B cell (primary cell): Measurements from ENCODE around the gene GIT1. TPM values are rescaled to one million over a fixed set of nuclear protein-coding genes. Genes with fewer than 3 reads are reported as not detected.
"Not testable (repeated sequence)": the region's sequence is repeated elsewhere in the genome, so short reads cannot be mapped to it uniquely, and the experiment has no call there.

Experiments
- ATAC-seq: fragments of 200-7000 bp; cut with Tn5 transposase; one replicate; pipeline ENCODE4 v1.10.0; 2021; ENCODE audit warnings: low read depth, mild to moderate bottlenecking, moderate number of reproducible peaks, moderate library complexity
- CTCF ChIA-PET: fragments of 350-600 bp; sonication (Branson Sonifier 250); formaldehyde crosslinking; loops from one replicate; lab custom pipeline; 2021; ENCODE audit warnings: antibody characterized with exemption, inconsistent platforms; lab: Charles Lee
- POLR2A ChIA-PET: fragments of 350-600 bp; sonication (Branson Sonifier 250); formaldehyde crosslinking; loops from one replicate; lab custom pipeline; 2021; ENCODE audit warnings: antibody characterized with exemption; lab: Charles Lee
- DNase-seq: peaks from one replicate; pipeline ENCODE4 v3.0.0; 2013
- H2AFZ ChIP-seq: 2 replicates; pipeline ENCODE4 v1.6.1; 2012; ENCODE audit warnings: mild to moderate bottlenecking, low read depth, low read length; ENCODE audit not compliant: insufficient read depth, poor library complexity, severe bottlenecking
- H3K27ac ChIP-seq, 2 donors: 1 replicate in 1 of 2; 2 replicates in 1 of 2; pipeline ENCODE4 v1.5.1; 2012 to 2013; ENCODE audit warnings: low read length in 2 of 2, mild to moderate bottlenecking in 2 of 2, moderate library complexity in 1 of 2
- H3K27me3 ChIP-seq, 4 experiments: fragments of 200-600 bp in 1 of 4; sonication (generic) in 1 of 4; replicated peaks in 1 of 4; 1 replicate in 2 of 4; 2 replicates in 2 of 4; pipeline versions ENCODE4 v1.6.1 to v1.7.0; 2013 to 2016; ENCODE audit warnings: low read length in 3 of 4, mild to moderate bottlenecking in 2 of 4, mixed read lengths in 1 of 4, moderate library complexity in 1 of 4; ENCODE audit not compliant: insufficient read depth in 4 of 4, control insufficient read depth in 3 of 4; ENCODE audit errors: control extremely low read depth in 1 of 4
- H3K36me3 ChIP-seq, 2 experiments: replicated peaks in 1 of 2; 1 replicate in 1 of 2; 2 replicates in 1 of 2; pipeline versions ENCODE4 v1.6.1 to v1.7.1; 2013; ENCODE audit warnings: low read length in 1 of 2; ENCODE audit not compliant: insufficient read depth in 2 of 2, control insufficient read depth in 1 of 2; ENCODE audit errors: control extremely low read depth in 1 of 2, extremely low read depth in 1 of 2
- H3K4me1 ChIP-seq, 2 donors: fragments of 200-600 bp in 1 of 2; sonication (generic) in 1 of 2; 1 replicate in 1 of 2; 2 replicates in 1 of 2; pipeline versions ENCODE4 v1.5.1 to v1.6.1; 2013 to 2017; ENCODE audit warnings: low read length in 2 of 2; ENCODE audit not compliant: control insufficient read depth in 2 of 2, insufficient read depth in 2 of 2
- H3K4me2 ChIP-seq: replicated peaks from 2 replicates; pipeline ENCODE3; 2012; ENCODE audit warnings: mild to moderate bottlenecking, low read depth, low read length; ENCODE audit not compliant: poor library complexity, severe bottlenecking
- H3K4me3 ChIP-seq, 5 experiments: fragments of 200-600 bp in 1 of 5; sonication (generic) in 1 of 5; 1 replicate in 3 of 5; 2 replicates in 2 of 5; pipeline versions ENCODE4 v1.5.1 to v1.7.0; 2011 to 2016; ENCODE audit warnings: low read length in 4 of 5, mild to moderate bottlenecking in 4 of 5, low read depth in 2 of 5, control low read depth in 1 of 5, moderate library complexity in 1 of 5; ENCODE audit not compliant: insufficient read depth in 1 of 5; ENCODE audit errors: control extremely low read depth in 1 of 5, extremely low read depth in 1 of 5
- H3K79me2 ChIP-seq: fragments of 200-600 bp; sonication (generic); one replicate; pipeline ENCODE4 v1.6.0; 2016; ENCODE audit warnings: low read length; ENCODE audit not compliant: control insufficient read depth, insufficient read depth
- H3K9ac ChIP-seq: fragments of 200-600 bp; sonication (generic); 2 replicates; pipeline ENCODE4 v1.6.1; 2017; ENCODE audit warnings: mild to moderate bottlenecking, low read length, moderate library complexity
- H3K9me3 ChIP-seq, 3 donors: one replicate each; pipeline versions ENCODE4 v1.6.1 to v1.7.1; 2013; ENCODE audit warnings: low read length in 2 of 3; ENCODE audit not compliant: control insufficient read depth in 2 of 3, insufficient read depth in 1 of 3; ENCODE audit errors: control extremely low read depth in 1 of 3
- H4K20me1 ChIP-seq: 2 replicates; pipeline ENCODE4 v1.6.0; 2012; ENCODE audit warnings: mild to moderate bottlenecking, low read length; ENCODE audit not compliant: insufficient read depth, control insufficient read depth, poor library complexity, severe bottlenecking
- H3K27ac Mint-ChIP-seq: one replicate; pipeline ENCODE4 v1.8.0; 2021; ENCODE audit warnings: mixed read lengths
- H3K27me3 Mint-ChIP-seq: one replicate; pipeline ENCODE4 v1.8.0; 2021; ENCODE audit warnings: mixed read lengths
- H3K4me1 Mint-ChIP-seq: one replicate; pipeline ENCODE4 v1.8.0; 2021; ENCODE audit warnings: mixed read lengths
- H3K4me3 Mint-ChIP-seq: one replicate; pipeline ENCODE4 v1.8.0; 2021; ENCODE audit warnings: mixed read lengths
- H3K9me3 Mint-ChIP-seq: one replicate; pipeline ENCODE4 v1.8.0; 2022; ENCODE audit warnings: mixed read lengths; ENCODE audit not compliant: insufficient read depth
- CTCF ChIP-seq: fragments of 200-600 bp; IDR thresholded peaks from one replicate; pipeline ENCODE4 v1.8.0; 2022; ENCODE audit warnings: antibody characterized with exemption, mild to moderate bottlenecking
- EZH2 ChIP-seq: IDR thresholded peaks from 2 replicates; pipeline ENCODE4 v1.6.1; 2012; ENCODE audit warnings: borderline replicate concordance, low read depth, mild to moderate bottlenecking, moderate library complexity, low read length; ENCODE audit not compliant: insufficient read depth, poor library complexity, severe bottlenecking
- WGBS: methylation state at CpG from one replicate; pipeline ENCODE4 v1.1.5; 2013; ENCODE audit warnings: missing lambda C conversion rate; ENCODE audit not compliant: insufficient coverage; 5-methylcytosine and 5-hydroxymethylcytosine counted together
- intact Hi-C: fragments of 100-400 bp; cut with micrococcal nuclease; formaldehyde crosslinking; loops from one replicate; pipeline ENCODE4 v1.10.0; 2022
- polyA plus RNA-seq: library from polyadenylated mRNA; depleted of rRNA; stranded (reverse); fragments of >200 nt; gene quantifications from 2 replicates; pipeline ENCODE4 v1.2.3, GENCODE V29; 2012
- total RNA-seq, 2 donors: library from RNA; stranded (reverse); fragments of 120-200 nt in 1 of 2; gene quantifications; 1 replicate in 1 of 2; 2 replicates in 1 of 2; pipeline versions ENCODE4 v1.2.3 to v1.2.4, GENCODE V29; 2013 to 2022

The GIT1 gene
- total and polyA plus RNA-seq, 2 donors (not counting 1 experiment from before 2014, with no cell fraction given) = 49.3 to 61.9 TPM

- POLR2A ChIA-PET = interaction anchor here (0.9 kb wide), 1 partner anchor 9 kb away, joined by 3 read pairs; no protein-coding TSS in a partner anchor
- intact Hi-C loops = loop anchor here (2.0 to 10.0 kb wide), 4 partner anchors 24 to 916 kb away; partner anchors contain the start of genes BLTP2 and PHF12
- peak overlapping the region; percentile 12 for H3K9ac ChIP-seq
- peak overlapping the region in 2 of 5 experiments; percentile 25 to 34 for H3K4me3 ChIP-seq
- H3K79me2 ChIP-seq = peaks cover 23% of the 10 kb centered on the region
- H3K4me3 Mint-ChIP-seq = peak overlapping the region; percentile 53
- H4K20me1 ChIP-seq = no peaks in the 10 kb centered on the region
- H3K27me3 Mint-ChIP-seq = no peaks in the 10 kb centered on the region
- peak overlapping the region; percentile 34 for H3K27ac Mint-ChIP-seq
- no peak overlapping the region for H2AFZ ChIP-seq
- ATAC-seq = peak; percentile 56
- peak overlapping the region; percentile 40 to 74 for H3K27ac ChIP-seq
- H3K36me3 ChIP-seq = peaks cover 0 to 9% of the 10 kb centered on the region in 2 experiments
- peak; percentile 77 for DNase-seq
- CTCF ChIA-PET = interaction anchor here (1.1 to 7.9 kb wide), 11 partner anchors 12 to 190 kb away, joined by 3 to 39 read pairs (median 4); no protein-coding TSS in a partner anchor
- H3K4me1 ChIP-seq = peaks cover 77 to 88% of the 10 kb centered on the region in 2 donors
- no peaks in the 10 kb centered on the region for H3K9me3 Mint-ChIP-seq
- peak overlapping the region; percentile 67 for H3K4me2 ChIP-seq
- 17% methylated on average over 1 of the region's 6 CpGs for WGBS
- no peaks in the 10 kb centered on the region for H3K27me3 ChIP-seq
- H3K4me1 Mint-ChIP-seq = peaks cover 70% of the 10 kb centered on the region
- no peaks in the 10 kb centered on the region for H3K9me3 ChIP-seq
- no peak for TF ChIP-seq EZH2
- no peak for TF ChIP-seq CTCF
Measured at GRCh38 chr17:29560316-29560715, 29.1 kb downstream of the GIT1 start.

GRCh38 chr17:29559640-29560039 is 29.8 kb downstream of the GIT1 start:
- peak overlapping the region; percentile 40 to 74 for H3K27ac ChIP-seq
- peaks cover 71 to 81% of the 10 kb centered on the region in 2 donors for H3K4me1 ChIP-seq
- no peak overlapping the region for H2AFZ ChIP-seq
- H3K79me2 ChIP-seq = peaks cover 20% of the 10 kb centered on the region
- H3K4me1 Mint-ChIP-seq = peaks cover 71% of the 10 kb centered on the region
- H3K27me3 ChIP-seq = no peaks in the 10 kb centered on the region
- peak overlapping the region in 1 of 5 experiments; percentile 34 for H3K4me3 ChIP-seq
- peak overlapping the region; percentile 67 for H3K4me2 ChIP-seq
- ChIA-PET POLR2A (interaction anchor here (0.6 to 0.9 kb wide), 3 partner anchors 10 to 159 kb away, joined by 3 to 6 read pairs (median 5); no protein-coding TSS in a partner anchor), CTCF (interaction anchor here (1.1 to 7.9 kb wide), 10 partner anchors 12 to 189 kb away, joined by 3 to 39 read pairs (median 4); no protein-coding TSS in a partner anchor)
- H3K9me3 ChIP-seq = no peaks in the 10 kb centered on the region
- ATAC-seq (no peak), DNase-seq (peak; percentile 31)
- H3K36me3 ChIP-seq = peaks cover 0 to 9% of the 10 kb centered on the region in 2 experiments
- H3K9ac ChIP-seq = no peak overlapping the region
- no peaks in the 10 kb centered on the region for H3K27me3 Mint-ChIP-seq
- no peaks in the 10 kb centered on the region for H3K9me3 Mint-ChIP-seq
- intact Hi-C loops = loop anchor here (2.0 to 10.0 kb wide), 4 partner anchors 23 to 915 kb away; partner anchors contain the start of genes BLTP2 and PHF12
- TF ChIP-seq CTCF (no peak), EZH2 (no peak)
- peak overlapping the region; percentile 34 for H3K27ac Mint-ChIP-seq
- WGBS = no CpG with 5 or more reads among the region's 2 CpGs
- no peaks in the 10 kb centered on the region for H4K20me1 ChIP-seq
- peak overlapping the region; percentile 53 for H3K4me3 Mint-ChIP-seq

- ChIA-PET CTCF (interaction anchor here (0.7 to 7.9 kb wide), 3 partner anchors 9 to 21 kb away, joined by 3 to 39 read pairs (median 4); partner anchors contain the start of gene ABHD15), POLR2A (interaction anchor here (0.6 to 3.7 kb wide), 3 partner anchors 10 to 226 kb away, joined by 4 to 12 read pairs (median 5); partner anchors contain the start of genes ABHD15 and TP53I13)
- Mint-ChIP-seq H3K4me1 (peaks cover 62% of the 10 kb centered on the region), H3K27ac (peak overlapping the region; percentile 86), H3K4me3 (peak overlapping the region; percentile 64)
- 74% methylated on average over 2 of the region's 5 CpGs for WGBS
- H4K20me1 ChIP-seq, H3K9me3 Mint-ChIP-seq, H3K27me3 Mint-ChIP-seq, H3K36me3 ChIP-seq, intact Hi-C loops, H3K27me3 ChIP-seq, H3K9ac ChIP-seq, DNase-seq, H2AFZ ChIP-seq, H3K9me3 ChIP-seq, H3K4me3 ChIP-seq, ATAC-seq: not testable (repeated sequence)
- Histone ChIP-seq H3K4me1 (peaks cover 62 to 66% of the 10 kb centered on the region in 2 donors), H3K27ac (peak overlapping the region; percentile 44 to 48), H3K79me2 (peaks cover 12% of the 10 kb centered on the region), H3K4me2 (peak overlapping the region; percentile 52)
Measured at GRCh38 chr17:29558139-29558538, 31.3 kb downstream of the GIT1 start.
